MM.1S (cell line): ENCODE measurements around the gene PRUNE2.

Experiments
- CTCF ChIP-seq: fragments of 300-600 bp; sonication (generic); IDR thresholded peaks from 2 replicates; pipeline ENCODE4 v1.5.1; 2016; ENCODE audit warnings: antibody characterized with exemption, low read length, mixed read lengths
- EZH2 ChIP-seq: fragments of 300-600 bp; sonication (generic); optimal IDR thresholded peaks from 2 replicates; pipeline ENCODE3; 2017; ENCODE audit warnings: low read depth, mild to moderate bottlenecking, antibody characterized with exemption, low read length, mixed read lengths
- EZH2phosphoT487 ChIP-seq: fragments of 300-600 bp; sonication (generic); IDR thresholded peaks from 2 replicates; pipeline ENCODE4 v1.6.1; 2018; ENCODE audit warnings: antibody characterized with exemption, low read length

DNA sequence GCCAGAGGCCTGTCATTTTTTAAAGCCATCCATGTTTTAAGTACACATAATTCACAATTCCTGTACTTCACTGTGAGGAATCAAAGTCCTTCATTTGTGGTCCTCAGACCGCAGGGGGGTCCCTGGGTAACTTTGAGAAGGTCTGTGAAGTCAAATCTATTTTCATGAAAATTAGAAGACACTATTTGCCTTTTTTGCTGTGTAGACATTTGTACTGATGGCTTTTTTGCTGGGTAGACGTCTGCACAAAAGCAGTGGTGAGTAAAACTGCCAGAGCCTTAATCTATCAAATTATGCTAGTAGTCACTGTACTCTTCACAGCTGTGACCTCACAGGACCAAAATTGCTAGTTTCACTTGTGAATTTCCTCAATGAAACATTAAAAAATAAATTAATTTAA, 25.7 kb downstream of the PRUNE2 start:
- TF ChIP-seq CTCF = no peak
- TF ChIP-seq EZH2 = no peak
- TF ChIP-seq EZH2phosphoT487 = no peak
